Hippocampal formation (tissue), 2 donors: ENCODE results near the gene HTD2.
"Not testable (repeated sequence)": the region's sequence is repeated elsewhere in the genome, so short reads cannot be mapped to it uniquely, and the experiment has no call there.

Source experiments
- DNase-seq, 2 donors: peaks; one replicate each; lab custom pipeline; 2025; lab: John Stamatoyannopoulos, UW

HTD2 gene

DNA sequence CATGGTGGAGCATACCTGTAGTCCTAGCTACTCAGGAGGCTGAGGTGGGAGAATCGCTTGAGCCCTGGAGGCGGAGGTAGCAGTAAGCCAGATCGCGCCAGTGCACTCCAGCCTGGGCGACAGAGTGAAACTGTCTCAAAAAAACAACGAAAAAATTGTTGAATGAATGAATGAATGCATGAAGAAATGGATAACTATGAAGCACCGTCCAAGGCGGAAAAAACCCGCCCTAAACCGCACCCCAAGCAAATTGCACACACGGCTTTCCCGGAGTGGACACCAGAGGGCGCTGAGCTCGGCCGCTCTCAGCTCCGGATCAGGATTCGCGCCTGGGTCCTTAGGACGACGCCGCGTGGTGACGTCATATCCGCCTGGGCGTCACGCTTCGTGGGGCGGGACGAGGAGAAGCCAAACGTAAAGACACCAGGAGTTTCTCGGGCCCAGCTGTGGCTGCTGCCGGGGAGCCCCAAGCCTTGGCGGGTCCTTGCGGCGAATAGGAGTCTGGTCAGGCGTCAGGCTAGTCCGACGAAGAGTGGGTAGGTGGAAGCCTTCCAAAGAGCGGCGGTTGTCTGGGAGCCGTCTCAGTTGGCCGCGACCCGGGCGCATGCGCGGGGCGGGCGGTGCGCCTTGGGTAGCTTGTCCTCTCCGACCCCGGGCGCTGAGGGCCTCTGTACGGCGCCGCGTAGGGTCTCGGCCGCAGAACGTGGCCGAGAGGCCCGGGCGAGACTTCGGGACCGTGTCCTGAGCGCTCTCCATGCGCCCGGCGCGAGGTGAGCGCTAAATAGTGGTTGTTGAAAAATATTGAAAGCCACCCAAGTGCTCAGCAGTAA, at the start of gene HTD2, which contains the start of gene RPP14:
Gene HTD2, plus strand, starts transcription at position 639 of the 830 bp plus-strand sequence. CDS start 11,094 bp downstream, outside the sequence.
Gene RPP14, plus strand, starts transcription at position 364 of the 830 bp plus-strand sequence. CDS start 4,085 bp downstream, outside the sequence.
- DNase-seq = peak; percentile 93

DNA sequence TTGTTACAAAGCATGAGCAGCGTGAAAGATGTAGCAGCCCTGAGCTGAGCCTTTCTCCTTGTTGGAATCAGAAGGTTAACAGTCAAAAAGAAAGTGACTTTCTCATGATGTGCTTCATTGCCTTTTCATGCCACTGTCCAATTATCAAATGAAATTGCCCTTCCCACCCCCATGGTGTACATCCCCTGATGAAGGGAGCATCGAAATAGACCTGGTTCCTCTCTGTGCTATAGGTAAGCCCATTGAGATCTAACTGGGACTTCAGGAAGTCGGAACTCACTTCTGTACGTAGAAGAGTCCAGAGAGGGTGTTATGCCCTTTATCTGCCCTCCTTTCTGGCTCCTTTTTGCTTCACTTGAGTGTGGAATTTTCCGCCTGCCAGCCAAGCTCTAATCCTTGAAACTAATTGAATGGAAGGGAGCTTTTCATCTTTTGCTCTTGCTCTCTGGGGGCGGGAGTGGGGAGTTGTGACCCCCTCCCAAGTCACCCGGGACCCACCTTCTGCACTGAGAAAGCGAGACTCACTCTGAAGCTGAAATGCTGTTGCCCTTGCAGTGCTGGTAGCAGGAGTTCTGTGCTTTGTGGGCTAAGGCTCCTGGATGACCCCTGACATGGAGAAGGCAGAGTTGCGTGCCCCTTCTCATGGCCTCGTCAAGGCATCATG, 47.8 kb upstream of the HTD2 start:
- no peak for DNase-seq

DNA sequence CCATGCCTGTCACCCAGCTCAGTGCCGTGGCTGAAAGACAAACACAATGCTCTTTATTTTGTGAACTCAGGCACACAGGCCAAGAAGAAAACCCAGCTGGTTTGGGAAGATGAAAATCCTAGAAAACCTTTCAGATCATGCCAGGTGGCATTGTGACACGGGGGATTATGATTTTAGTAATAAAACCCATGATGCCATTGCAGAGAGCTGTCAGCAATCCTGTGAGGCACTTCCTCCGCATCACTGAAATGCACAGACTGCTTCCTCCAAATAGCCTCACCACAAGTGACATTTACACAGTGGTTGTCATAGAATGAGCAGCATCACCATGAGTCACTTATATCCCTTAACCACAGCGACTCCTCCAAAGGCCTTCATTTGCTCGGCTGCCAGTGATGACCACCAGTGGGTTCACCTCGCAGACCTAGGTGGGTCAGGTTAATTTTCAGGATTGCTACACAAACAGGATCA, 46.0 kb upstream of the HTD2 start:
- peak in 1 of 2 donors; percentile 50 for DNase-seq

DNA sequence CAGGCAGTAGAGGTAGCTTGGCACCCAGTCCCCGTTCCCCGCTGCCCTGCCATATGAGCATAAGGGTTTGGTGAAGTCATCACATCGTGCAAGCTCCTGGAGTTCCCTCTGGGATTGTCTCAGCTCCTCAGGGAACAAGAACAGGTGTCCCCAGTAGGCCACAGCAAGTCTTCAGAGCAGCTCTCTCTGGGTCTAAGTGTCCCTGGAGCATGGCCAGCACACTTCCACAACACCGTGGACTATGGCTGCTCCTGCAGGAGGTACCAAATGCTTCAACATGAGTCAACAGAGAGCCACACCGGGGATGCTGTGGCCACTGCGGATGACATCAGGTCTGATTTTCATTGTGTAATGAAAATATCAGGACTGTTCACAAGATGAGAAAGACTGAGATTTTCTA, 45.6 kb upstream of the HTD2 start:
- DNase-seq = no peak

DNA sequence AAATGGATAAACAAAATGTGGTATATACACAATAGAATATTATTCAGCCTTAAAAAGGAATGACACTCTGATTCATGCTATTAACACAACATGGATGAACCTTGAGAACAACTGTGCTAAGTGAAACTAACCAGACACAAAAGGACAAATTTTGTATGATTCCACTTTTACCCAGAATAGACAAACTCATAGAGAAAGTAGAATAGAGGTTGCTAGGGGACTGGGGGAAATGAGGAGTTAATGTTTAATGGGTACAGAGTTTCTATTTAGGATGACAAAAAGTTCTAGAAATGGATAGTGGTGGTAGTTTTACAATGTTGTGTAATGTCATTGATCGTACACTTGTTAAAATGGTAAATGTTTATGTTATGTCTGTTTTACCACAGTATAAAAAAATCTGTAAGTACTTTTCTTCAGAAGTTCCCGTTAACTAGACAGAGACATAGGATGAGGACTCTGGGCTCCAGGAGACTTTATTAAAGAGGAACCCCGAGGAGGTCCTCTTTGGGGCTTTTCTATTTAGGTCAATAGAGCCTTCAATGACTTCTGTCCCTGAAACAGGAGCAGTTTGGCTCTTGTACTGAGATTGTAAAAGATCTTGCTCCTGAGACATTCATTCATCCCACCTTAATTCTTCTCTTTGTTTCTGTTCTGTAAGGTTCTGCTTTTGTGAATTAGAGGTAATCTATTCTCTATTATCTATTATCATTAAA, 44.2 kb upstream of the HTD2 start:
- no peak for DNase-seq

DNA sequence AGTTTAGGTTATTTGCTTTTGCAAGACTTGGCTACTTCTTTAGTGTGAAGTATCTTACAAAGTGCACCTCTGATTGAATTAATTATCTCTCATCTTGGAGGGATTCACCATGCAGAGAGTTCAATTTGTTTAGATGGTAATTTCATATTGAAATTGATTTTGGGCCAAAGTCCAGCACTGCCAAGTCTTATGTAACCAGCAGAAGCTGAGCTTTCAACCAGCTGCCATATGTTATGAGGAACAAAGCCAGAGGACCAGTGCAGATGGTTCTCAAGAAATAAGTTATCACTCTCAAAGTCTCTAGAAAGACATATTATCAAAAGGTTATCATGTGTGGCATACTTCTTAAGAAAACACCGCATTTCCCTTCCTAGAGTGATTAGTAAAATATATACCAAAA, 39.7 kb upstream of the HTD2 start:
- peak in 1 of 2 donors; percentile 44 for DNase-seq

DNA sequence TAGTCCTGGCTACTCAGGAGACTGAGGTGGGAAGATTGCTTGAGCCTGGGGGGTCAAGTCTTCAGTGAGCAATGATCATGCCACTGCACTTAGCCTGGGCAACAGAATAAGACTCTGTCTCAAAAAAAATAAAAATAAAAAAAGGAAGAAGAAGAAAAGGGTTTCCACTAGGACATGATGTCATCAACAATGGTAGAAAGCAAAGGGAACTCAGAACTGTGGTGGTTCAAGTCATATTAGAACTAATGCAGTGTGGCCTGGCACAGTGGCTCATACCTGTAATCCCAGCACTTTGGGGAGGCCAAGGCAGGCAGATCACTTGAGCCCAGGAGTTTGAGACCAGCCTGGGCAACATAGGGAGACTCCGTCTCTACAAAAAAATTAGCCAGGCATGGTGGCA, 38.8 kb upstream of the HTD2 start:
- not testable (repeated sequence) for DNase-seq

DNA sequence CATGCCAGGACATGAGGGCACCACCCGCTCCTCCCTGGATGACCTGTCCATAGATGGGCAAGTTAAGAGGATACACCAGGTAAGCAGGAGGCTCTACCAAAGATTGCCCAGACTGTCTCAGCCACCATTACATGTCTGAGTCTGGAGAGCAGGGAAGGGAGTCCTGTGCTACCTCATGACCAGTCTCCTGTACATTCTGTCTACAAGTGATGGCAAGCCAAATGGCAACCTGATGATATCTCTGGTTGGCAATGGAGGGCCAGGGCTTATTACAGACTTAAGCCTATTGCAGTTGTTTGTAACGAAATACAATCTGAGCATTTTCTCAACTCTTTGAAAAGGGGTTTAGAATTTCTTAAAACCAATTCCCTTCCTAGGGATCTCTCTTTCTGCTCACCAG, 37.0 kb upstream of the HTD2 start:
- no peak for DNase-seq

DNA sequence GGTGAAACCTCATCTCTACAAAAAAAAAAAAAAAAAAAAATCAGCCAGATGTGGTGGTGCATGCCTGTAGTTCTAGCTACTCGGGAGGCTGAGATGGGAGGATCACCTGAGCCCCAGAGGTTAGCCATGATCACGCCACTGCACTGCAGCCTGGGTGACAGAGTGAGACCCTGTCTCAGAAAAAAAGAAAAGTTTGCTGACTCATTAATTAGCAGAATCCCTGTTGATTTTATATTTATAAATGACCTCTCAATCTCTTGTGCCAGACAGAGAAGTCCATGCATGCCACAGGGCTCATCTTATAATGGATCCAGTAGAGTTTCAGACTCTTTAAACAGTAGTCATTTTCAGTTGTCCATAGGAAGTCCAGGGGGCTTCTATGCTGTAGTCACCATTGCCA, 35.8 kb upstream of the HTD2 start:
- DNase-seq = no peak

DNA sequence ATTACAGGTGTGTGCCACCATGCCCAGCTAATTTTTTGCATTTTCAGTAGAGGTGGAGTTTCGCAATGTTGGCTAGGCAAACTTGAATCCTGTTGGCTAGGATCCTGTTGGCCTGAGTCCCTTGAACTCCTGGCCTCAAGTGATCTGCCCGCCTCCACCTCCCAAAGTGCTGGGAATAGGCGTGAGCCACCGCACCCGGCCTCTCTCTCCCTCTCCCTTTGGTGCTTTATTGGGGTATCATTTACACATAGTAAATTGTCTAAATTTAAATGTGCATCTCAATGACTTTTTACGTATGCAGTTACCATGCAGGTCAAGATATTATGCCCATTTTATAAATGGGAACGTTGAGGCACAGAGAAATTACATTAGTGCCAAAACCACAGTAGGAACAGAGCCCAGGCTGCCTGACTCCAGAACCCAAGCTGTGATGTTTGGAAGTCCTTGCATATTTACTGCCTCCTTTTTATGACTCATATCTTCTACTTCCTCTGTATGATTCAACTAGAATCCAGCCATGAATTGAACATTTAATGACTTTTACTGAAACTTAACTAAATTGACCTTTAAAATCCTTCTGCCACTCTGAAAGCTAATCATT, 34.3 kb upstream of the HTD2 start:
- DNase-seq = no peak

DNA sequence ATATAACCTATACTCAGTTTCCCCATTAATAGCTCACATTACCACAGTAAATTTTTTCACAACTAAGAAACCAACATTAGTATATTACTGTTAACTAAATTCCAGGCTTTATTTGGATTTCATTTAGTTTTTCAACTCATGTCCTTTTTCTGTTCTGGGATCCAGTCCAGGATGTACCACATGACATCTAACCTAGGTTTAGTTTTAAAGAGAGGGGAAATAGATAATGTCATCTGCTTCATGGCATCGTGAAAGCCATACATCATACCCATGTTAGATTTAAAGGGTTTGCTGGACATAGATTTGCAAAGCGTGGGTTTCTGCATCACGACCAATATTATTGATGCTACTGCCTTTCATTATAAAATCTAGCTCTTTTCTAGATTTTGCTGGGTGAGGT, 33.4 kb upstream of the HTD2 start:
- DNase-seq = no peak

DNA sequence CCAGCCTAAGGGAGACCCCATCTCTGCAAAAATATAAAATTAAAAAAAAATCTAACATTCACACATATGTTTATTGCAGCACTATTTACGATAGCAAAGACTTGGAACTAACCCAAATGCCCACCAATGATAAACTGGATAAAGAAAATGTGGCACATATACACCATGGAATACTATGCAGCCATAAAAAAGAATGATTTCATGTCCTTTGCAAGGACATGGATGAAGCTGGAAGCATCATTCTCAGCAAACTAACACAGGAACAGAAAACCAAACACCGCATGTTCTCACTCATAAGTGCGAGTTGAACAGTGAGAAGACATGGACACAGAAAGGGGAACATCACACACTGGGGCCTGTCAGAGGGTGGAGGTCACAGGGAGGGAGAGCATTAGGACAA, 33.0 kb upstream of the HTD2 start:
- DNase-seq = not testable (repeated sequence)

DNA sequence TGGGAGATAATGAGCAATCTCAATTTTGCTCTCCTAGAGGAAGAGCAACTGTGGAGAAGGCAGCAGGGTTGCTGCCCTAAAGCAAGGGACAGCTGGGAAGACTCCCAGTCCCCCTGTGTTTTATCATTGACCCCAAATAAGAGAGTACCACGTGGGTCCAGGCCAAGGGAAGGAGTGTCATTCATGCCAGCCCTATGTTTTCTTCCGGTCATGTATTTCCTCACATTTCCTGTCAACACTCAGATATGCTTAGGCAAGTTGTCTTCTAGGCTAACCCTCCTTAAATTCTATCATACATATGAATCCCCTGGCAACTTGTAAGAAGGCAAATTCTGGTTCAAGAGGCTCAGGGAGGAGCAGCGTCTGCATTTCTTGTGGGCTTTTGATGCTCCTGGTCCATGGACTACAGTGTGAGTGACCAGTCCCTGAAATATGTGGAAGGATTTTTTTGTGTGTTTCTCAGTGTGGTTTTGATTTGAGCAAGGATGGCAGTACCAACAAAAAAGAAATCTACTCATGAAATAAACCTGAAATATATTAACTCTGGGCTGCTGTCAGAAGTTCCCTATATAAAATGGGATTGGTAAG, 32.2 kb upstream of the HTD2 start:
- DNase-seq = no peak

DNA sequence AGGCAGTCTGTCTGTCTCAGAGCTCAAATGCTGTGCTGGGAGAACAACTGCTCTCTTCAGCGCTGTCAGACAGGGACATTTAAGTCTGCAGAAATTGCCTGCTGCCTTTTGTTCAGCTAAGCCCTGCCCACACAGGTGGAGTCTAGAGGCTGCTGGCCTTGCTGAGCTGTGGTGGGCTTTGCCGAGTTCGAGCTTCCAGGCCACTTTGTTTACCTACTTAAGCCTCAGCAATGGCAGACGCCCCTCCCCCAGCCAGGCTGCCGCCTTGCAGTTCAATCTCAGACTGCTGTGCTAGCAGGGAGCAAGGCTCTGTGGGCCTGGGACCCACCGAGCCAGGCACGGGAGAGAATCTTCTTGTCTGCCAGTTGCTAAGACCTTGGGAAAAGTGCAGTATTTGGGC, 25.3 kb upstream of the HTD2 start:
- no peak for DNase-seq

DNA sequence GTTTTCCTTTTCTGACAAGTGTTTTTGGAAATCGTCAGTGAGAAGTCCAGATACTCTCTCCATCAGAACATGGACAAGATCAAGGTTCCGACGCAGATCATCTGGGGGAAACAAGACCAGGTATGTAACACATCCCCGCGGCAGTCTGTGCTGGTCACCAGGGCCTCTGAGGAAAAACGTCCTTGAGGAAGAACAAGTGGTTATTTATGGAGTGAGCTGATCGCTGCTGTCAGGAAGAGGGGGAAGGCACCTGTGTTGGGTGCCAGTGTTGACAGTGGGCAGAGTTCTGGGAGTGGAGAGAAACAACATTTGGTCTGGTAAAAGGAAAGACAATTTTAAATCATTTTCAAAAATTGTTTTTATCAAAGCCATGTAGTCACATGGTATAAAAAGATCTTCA, 21.0 kb upstream of the HTD2 start:
- DNase-seq = no peak

DNA sequence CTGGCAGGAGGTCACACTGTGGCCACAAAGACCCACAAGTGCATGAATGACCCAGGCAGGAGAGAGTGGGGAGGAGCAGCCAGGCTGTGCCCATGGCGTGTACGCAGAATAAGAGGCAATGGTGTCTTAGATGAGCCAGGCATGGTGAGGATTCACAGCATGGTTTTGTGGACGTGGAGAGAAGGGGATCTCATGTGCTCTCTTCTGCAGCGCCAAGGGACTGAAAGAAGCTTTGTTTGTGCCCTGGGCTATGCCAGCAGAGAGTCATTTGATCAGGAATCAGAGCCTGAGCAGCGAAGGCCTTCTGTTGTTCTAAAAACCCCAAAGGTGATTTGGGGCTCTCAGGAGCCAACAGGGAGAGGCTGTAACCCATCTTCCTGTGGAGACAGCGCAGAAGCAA, 19.0 kb upstream of the HTD2 start:
- peak; percentile 61 to 86 for DNase-seq

DNA sequence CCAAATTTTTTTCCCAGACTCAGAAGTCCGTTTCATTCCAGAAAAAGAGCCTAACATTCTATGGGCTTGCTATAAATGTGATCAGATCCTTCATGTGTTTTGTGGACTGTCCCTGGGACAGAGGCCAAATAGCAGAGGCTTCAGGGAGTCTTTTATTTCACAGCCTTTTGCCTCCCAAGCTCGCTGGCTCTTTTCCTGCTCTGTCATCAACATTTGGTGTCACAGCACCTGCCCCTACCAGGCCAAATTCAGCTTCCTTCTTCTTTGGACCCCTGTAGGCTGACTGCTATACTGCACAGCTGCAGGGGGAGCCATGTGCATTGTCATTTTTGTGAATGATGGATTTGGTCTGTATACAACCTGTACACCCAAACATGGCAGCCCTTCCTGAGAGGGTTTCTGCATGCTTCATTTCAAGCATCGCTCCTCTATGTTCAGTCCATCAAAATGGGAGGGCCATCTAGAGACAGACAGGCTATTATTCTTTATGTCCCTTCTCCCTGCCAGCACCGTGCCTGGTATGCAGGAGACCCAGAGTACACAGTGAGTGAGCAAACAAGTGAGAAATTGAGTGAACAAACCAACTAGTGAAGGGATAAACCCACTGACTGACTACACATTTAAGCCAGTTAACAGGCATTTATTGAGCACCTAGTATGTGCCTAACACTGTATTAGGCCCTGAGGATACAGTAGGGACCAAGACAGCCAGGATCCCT, 18.1 kb upstream of the HTD2 start:
- DNase-seq = no peak

DNA sequence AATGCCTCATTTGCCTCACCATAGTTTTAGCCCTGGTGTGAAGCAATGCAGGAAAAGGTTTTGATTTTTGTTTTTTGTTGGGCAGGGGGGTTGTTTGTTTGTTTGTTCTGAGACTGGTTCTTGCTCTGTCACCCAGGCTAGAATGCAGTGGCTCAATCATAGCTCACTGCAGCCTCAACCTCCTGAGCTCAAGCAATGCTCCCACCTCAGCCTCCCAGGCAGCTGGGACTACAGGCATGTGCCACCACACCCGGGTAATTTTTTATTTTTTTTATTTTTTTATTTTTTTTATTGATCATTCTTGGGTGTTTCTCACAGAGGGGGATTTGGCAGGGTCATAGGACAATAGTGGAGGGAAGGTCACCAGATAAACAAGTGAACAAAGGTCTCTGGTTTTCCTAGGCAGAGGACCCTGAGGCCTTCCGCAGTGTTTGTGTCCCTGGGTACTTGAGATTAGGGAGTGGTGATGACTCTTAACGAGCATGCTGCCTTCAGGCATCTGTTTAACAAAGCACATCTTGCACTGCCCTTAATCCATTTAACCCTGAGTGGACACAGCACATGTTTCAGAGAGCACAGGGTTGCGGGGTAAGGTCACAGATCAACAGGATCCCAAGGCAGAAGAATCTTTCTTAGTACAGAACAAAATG, 17.2 kb upstream of the HTD2 start:
- not testable (repeated sequence) for DNase-seq

DNA sequence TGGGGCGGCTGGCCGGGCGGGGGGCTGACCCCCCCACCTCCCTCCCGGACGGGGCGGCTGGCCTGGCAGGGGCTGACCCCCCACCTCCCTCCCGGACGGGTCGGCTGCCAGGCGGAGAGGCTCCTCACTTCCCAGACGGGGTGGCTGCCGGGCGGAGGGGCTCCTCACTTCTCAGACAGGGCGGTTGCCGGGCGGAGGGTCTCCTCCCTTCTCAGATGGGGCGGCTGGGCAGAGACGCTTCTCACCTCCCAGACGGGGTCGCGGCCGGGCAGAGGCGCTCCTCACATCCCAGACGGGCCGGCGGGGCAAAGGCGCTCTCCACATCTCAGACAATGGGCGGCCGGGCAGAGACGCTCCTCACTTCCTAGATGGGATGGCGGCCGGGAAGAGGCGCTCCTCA, 15.9 kb upstream of the HTD2 start:
- DNase-seq = not testable (repeated sequence)

DNA sequence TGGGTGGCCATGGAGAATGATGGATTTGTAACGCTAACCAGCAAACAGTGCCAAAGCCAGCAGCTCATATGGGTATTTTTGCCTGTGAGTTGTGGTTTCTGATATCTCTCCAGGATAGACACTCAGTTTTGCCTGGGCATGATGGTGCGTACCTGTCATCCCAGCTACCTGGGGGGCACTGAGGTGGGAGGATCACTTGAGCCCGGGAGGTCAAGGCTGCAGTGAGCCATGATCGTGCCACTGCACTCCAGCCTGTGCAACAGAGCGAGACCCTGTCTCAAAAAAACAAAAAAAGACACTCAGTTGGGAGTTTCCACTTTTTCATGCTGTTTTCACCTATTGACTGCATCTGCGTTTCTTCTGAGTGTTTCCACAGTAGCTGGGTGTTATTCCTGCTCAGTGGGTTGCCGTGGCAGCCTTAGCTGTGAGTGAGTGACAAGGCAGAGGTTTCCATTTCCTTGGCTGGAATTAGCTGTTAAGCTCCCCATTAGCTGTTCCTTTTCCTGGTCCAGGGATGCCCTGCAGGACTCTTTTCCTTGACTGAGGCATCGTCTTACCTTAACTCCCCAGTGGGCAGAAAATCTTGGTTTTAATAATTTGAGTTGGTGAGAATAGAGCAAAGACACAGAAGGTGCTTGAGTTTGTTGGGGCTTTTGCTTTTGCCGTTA, 14.5 kb upstream of the HTD2 start:
- DNase-seq = no peak
